Measurements from ENCODE around the gene RSRC2.
"Not testable (repeated sequence)": the region's sequence is repeated elsewhere in the genome, so short reads cannot be mapped to it uniquely, and the experiment has no call there.

The RSRC2 gene

DNA sequence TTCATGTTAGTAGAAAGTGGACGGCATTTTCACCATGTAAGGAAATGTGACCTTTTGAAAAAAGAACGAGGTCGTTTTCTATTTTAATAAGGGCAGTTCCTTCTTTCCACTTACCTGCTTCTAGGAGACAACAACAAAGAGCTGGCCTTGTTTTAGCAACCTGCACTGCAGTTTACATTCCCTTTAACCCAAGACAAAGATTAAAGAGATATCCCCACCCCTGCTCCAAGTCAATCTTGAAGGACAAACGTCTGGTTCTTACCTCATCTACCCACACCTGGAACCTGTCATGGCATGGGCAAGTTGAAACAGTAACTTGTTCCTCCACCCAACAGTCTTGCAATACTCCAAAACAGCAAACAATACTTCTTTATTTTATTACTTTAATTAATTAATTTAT lies 58.8 kb downstream of the RSRC2 start:
- peaks cover 3% of the 10 kb centered on the region for H3K4me1 ChIP-seq (ENCODE audit: insufficient read depth, low read length)
- peaks cover 6% of the 10 kb centered on the region for H3K36me3 ChIP-seq (ENCODE audit: insufficient read depth, low read length)
- no peaks in the 10 kb centered on the region for H3K27me3 ChIP-seq (ENCODE audit: insufficient read depth, low read length)
- H2AFZ ChIP-seq (ENCODE audit: low read depth, low read length), result no peak overlapping the region
- H3K4me3 ChIP-seq (ENCODE audit: low read length), result no peak overlapping the region
- no peaks in the 10 kb centered on the region for H3K9me3 ChIP-seq (ENCODE audit: low read length)

GRCh38 chr12:122464317-122465042 lies 62.3 kb downstream of the RSRC2 start:
- H3K36me3 ChIP-seq (ENCODE audit: insufficient read depth, low read length); H3K4me1 ChIP-seq (ENCODE audit: insufficient read depth, low read length); H3K27me3 ChIP-seq (ENCODE audit: insufficient read depth, low read length); H3K4me3 ChIP-seq (ENCODE audit: low read length); H2AFZ ChIP-seq (ENCODE audit: low read depth, low read length); H3K9me3 ChIP-seq (ENCODE audit: low read length): not testable (repeated sequence)

- H2AFZ ChIP-seq (ENCODE audit: low read depth, low read length), result no peak overlapping the region
- H3K9me3 ChIP-seq (ENCODE audit: low read length), result no peaks in the 10 kb centered on the region
- no peaks in the 10 kb centered on the region for H3K27me3 ChIP-seq (ENCODE audit: insufficient read depth, low read length)
- H3K4me3 ChIP-seq (ENCODE audit: low read length), result no peak overlapping the region
- no peaks in the 10 kb centered on the region for H3K36me3 ChIP-seq (ENCODE audit: insufficient read depth, low read length)
- H3K4me1 ChIP-seq (ENCODE audit: insufficient read depth, low read length), result no peaks in the 10 kb centered on the region
Measured at GRCh38 chr12:122460641-122461040, 66.1 kb downstream of the RSRC2 start.

DNA sequence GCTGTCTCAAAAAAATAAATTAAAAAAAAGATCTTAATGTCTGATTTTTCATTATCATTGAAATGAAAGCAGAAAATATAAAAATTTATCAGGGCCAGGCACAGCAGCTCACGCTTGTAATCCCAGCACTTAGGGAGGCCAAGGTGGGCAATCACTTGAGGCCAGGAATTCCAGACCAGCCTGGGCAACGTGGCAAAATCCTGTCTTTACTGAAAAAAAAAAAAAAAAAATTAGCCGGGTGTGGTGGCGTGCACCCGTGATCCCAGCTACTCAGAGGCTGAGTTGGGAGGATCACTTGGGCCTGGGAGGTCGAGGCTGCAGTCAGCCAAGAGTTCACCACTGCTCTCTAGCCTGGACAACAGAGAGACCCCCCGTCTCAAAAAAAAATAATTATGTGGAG lies 66.7 kb downstream of the RSRC2 start:
- Histone ChIP-seq H3K4me1 (ENCODE audit: insufficient read depth, low read length) (no peaks in the 10 kb centered on the region), H3K4me3 (ENCODE audit: low read length) (no peak overlapping the region), H3K27me3 (ENCODE audit: insufficient read depth, low read length) (no peaks in the 10 kb centered on the region), H3K36me3 (ENCODE audit: insufficient read depth, low read length) (no peaks in the 10 kb centered on the region), H3K9me3 (ENCODE audit: low read length) (no peaks in the 10 kb centered on the region), H2AFZ (ENCODE audit: low read depth, low read length) (no peak overlapping the region)

GRCh38 chr12:122459211-122459610 lies 67.5 kb downstream of the RSRC2 start:
- Histone ChIP-seq H3K4me1 (ENCODE audit: insufficient read depth, low read length) (no peaks in the 10 kb centered on the region), H3K36me3 (ENCODE audit: insufficient read depth, low read length) (no peaks in the 10 kb centered on the region), H3K4me3 (ENCODE audit: low read length) (no peak overlapping the region), H2AFZ (ENCODE audit: low read depth, low read length) (no peak overlapping the region), H3K9me3 (ENCODE audit: low read length) (no peaks in the 10 kb centered on the region), H3K27me3 (ENCODE audit: insufficient read depth, low read length) (no peaks in the 10 kb centered on the region)

GRCh38 chr12:122458105-122459035 lies 68.4 kb downstream of the RSRC2 start:
- Histone ChIP-seq H2AFZ (ENCODE audit: low read depth, low read length) (no peak overlapping the region), H3K4me3 (ENCODE audit: low read length) (no peak overlapping the region), H3K36me3 (ENCODE audit: insufficient read depth, low read length) (no peaks in the 10 kb centered on the region), H3K4me1 (ENCODE audit: insufficient read depth, low read length) (no peaks in the 10 kb centered on the region), H3K9me3 (ENCODE audit: low read length) (no peaks in the 10 kb centered on the region), H3K27me3 (ENCODE audit: insufficient read depth, low read length) (no peaks in the 10 kb centered on the region)

- no peaks in the 10 kb centered on the region for H3K4me1 ChIP-seq (ENCODE audit: insufficient read depth, low read length)
- no peaks in the 10 kb centered on the region for H3K36me3 ChIP-seq (ENCODE audit: insufficient read depth, low read length)
- no peaks in the 10 kb centered on the region for H3K9me3 ChIP-seq (ENCODE audit: low read length)
- no peak overlapping the region for H2AFZ ChIP-seq (ENCODE audit: low read depth, low read length)
- H3K4me3 ChIP-seq (ENCODE audit: low read length), result no peak overlapping the region
- no peaks in the 10 kb centered on the region for H3K27me3 ChIP-seq (ENCODE audit: insufficient read depth, low read length)
Measured at GRCh38 chr12:122457627-122458026, 69.1 kb downstream of the RSRC2 start.

DNA sequence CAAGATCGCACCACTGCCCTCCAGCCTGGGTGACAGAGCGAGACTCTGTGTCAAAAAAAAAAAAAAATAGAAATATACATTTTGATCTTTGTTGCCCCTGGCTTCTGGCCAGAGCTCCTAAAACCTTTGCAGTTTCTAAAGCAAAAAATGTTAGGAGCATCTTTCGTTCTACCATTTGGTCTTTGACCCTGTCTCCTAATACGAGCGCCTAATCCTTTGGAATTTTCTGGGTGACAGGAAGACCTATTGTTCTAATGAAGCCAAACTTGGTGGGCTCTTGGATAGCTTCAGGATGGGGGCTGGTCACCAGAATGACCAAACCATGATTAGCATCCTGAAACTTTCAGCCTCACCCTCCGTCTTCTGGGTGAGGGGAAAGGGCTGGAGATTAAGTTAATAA lies 72.0 kb downstream of the RSRC2 start:
- Histone ChIP-seq H3K4me1 (ENCODE audit: insufficient read depth, low read length) (no peaks in the 10 kb centered on the region), H2AFZ (ENCODE audit: low read depth, low read length) (no peak overlapping the region), H3K36me3 (ENCODE audit: insufficient read depth, low read length) (no peaks in the 10 kb centered on the region), H3K9me3 (ENCODE audit: low read length) (no peaks in the 10 kb centered on the region), H3K4me3 (ENCODE audit: low read length) (no peak overlapping the region), H3K27me3 (ENCODE audit: insufficient read depth, low read length) (no peaks in the 10 kb centered on the region)

DNA sequence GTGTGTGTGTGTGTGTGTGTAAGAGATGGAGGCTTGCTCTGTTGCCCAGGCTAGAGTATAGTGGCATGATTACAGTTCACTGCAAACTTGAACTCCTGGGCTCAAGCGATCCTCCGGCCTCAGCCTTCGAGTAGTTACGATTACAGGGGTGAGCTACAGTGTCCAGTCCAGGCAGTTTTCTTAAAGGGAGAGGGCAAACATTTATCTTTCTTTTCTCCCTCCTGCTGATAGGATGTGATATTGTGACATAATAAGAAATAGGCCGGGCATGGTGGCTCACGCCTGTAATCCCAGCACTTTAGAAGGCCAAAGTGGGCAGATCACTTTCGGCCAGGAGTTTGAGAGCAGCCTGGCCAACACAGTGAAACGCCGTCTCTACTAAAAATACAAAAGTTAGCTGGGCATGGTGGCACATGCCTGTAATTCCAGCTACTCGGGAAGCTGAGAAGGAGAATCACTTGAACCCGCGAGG lies 72.5 kb downstream of the RSRC2 start:
- no peak overlapping the region for H2AFZ ChIP-seq (ENCODE audit: low read depth, low read length)
- H3K36me3 ChIP-seq (ENCODE audit: insufficient read depth, low read length), result no peaks in the 10 kb centered on the region
- H3K4me1 ChIP-seq (ENCODE audit: insufficient read depth, low read length), result no peaks in the 10 kb centered on the region
- H3K9me3 ChIP-seq (ENCODE audit: low read length), result no peaks in the 10 kb centered on the region
- no peaks in the 10 kb centered on the region for H3K27me3 ChIP-seq (ENCODE audit: insufficient read depth, low read length)
- H3K4me3 ChIP-seq (ENCODE audit: low read length), result no peak overlapping the region
